SK-N-MC (cell line): ENCODE data around the gene KLK2.

Source experiments
- EZH2 ChIP-seq: fragments of 200-600 bp; sonication (generic); IDR thresholded peaks from one replicate; pipeline ENCODE4 v1.6.1; 2017; ENCODE audit warnings: antibody characterized with exemption
- FOXP2 ChIP-seq: optimal IDR thresholded peaks from 2 replicates; pipeline ENCODE3; 2011; ENCODE audit warnings: mild to moderate bottlenecking, moderate library complexity; ENCODE audit not compliant: insufficient read depth; ENCODE audit errors: extremely low read length, control extremely low read depth
- POLR2AphosphoS5 ChIP-seq: IDR thresholded peaks from 2 replicates; pipeline ENCODE4 v1.6.1; 2012; ENCODE audit warnings: mild to moderate bottlenecking, low read depth, low read length, borderline replicate concordance

- no peak for TF ChIP-seq EZH2
- TF ChIP-seq POLR2AphosphoS5, result no peak
- no peak for TF ChIP-seq FOXP2
Measured at GRCh38 chr19:50831026-50831396, 42.2 kb upstream of the KLK2 start.
